HG03378 (cell line): ENCODE measurements around the gene LDB2.

Source experiments
- ATAC-seq: cut with Tn5 transposase; IDR thresholded peaks from one replicate; pipeline ENCODE4 v1.9.1; 2021; ENCODE audit warnings: mild to moderate bottlenecking, moderate library complexity; ENCODE audit not compliant: unreplicated experiment

The LDB2 gene

DNA sequence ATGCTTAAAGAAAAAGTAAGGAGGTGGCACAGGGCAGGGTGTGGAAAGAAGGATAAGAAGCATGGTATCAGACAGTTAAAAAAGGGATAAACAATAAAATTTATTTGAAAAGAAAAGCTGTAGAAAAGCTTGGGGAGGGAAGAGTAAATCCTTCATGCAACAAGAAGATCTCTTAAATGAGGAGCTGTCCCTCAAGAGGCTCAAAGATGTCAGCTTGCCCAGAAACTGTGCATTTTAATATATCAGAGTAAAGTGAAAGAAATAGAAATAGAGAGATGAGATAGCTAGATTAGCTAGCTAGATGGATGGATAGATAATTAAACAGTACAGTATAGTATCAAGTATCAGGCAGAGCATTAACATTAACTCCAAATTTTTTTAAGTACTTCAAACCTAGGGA lies 170.3 kb downstream of the LDB2 start:
- no peak for ATAC-seq

DNA sequence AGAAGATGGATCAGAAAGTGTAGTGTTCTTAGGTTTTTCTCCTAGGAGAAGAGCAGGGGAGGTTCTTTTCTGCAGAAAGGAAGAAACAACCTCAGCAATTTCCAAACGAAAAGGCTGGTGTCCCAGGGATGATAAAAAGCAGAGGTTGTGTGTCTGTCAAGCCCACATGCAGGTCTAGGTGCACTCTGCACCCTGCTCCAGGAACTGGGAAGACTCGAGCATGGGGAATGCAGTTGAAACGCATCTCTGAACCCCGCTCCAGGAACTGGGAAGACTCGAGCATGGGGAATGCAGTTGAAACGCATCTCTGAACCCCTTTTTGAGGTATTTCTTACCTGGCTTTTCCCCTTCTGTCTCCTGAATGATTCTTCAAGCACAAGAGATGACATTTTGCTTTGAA lies 171.2 kb downstream of the LDB2 start:
- ATAC-seq, result no peak

DNA sequence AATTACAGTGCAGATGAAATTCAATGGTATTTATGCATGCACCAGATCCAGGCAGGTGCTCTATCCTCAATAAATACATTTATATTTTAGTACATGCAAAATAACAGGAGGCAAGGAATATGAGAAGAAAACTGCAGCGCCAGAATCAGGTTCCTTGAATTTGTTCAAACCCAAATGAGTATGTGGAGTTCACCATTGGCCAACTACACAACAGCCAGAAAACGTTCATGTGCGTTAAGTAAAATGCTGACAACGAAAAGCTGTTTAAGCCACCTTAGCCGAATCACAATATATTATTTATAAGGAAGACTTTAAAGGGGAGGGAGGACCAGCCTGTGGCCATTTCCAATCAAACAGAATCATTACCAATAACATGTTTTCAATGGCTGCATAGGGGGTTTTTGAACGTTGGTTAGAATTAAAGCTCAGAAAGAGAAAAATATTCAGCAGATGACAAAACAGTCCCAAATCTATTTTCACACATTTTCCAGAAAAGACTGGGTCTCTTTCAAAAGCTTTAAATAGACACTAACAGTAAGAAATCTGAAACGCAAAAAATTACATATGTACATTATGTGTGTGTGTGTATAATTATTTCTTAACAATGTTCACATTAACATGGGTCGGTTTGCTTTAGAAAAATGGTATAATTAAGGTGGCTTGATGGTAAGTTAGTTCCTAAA lies 171.9 kb downstream of the LDB2 start:
- ATAC-seq, result no peak

DNA sequence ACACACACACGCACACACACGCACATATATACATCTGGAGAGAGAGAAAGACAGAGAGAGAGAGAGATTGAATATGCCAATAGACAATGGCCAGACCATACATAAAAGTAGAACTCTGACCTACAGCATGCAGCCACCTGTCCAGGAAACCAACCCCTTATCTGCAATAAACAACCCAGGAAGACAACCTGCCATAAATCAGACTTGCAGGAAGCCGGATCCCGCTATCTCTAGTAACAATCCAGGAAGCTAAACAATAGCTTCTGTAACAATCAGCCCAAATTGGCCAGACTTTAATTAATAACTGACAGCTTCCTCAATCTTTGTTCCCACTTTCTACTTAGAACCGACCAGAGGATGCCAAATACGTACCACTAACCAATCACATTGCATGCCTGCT lies 173.2 kb downstream of the LDB2 start:
- ATAC-seq, result no peak

DNA sequence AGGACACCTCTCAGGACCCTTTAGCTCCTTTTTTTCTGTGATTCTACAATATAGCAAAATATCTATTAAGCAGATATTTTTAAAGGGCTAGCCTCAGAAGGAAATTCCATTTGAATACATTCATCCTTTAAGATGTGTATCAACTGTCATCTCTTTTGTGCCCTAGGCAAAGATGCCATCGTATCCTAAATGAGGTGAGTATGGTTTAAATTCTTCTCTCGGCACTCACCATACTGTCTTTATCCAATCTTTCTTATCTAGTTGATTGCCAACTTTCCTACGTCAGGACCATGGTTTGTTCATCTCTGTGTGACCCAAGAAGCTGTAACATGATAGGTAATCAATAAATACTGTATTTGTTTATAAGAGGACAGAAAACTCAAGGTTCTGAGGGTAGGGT lies 176.0 kb downstream of the LDB2 start:
- no peak for ATAC-seq

DNA sequence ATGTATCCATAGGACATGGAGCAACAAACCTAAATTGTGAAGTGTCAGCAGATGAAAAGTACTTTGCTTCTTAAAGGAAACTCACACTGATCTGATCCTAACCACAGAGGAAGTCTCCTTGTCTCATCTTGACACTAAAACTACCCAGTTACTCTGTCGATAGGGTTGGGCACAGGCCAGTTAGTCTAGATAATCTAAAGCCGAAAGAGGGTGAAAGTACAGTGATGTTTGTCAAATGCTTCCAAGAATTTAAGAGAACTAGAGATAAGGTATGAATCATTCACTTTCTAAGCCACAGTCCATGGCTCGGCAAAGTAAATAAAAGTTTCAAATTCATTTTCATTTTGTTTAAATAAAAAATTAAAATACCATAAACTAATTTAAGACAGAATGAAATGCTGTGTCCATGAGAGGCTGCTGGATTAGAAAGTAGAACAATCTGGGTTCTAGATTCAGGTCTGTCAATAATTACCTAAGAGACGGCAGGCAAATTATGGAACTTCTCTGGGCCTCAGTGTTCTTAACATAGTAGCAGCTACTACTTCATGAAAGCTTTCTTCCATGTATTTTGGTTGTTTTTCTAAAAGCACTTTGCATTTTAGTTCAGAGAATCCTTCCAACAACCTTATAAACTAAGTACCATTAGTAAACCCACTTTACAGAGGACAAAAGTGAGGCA lies 176.7 kb downstream of the LDB2 start:
- no peak for ATAC-seq

DNA sequence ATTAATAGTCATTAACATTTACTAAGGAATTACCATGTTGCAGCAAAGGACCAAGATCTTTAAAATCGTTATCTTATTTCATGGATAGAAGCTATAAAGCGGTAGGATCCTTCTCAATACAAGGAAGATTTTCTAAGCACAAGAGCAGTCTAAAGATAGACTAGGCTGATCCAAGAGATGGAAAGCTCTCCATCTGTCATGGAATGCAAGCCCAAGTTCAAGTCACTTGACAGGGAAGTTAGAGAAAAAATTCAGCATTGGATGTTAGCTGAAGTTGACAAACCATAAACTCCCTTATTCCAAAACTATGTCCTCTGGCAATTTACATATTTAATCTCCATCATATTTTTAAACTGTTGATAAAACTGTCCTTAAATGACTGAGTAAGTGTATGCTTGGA lies 177.7 kb downstream of the LDB2 start:
- no peak for ATAC-seq

DNA sequence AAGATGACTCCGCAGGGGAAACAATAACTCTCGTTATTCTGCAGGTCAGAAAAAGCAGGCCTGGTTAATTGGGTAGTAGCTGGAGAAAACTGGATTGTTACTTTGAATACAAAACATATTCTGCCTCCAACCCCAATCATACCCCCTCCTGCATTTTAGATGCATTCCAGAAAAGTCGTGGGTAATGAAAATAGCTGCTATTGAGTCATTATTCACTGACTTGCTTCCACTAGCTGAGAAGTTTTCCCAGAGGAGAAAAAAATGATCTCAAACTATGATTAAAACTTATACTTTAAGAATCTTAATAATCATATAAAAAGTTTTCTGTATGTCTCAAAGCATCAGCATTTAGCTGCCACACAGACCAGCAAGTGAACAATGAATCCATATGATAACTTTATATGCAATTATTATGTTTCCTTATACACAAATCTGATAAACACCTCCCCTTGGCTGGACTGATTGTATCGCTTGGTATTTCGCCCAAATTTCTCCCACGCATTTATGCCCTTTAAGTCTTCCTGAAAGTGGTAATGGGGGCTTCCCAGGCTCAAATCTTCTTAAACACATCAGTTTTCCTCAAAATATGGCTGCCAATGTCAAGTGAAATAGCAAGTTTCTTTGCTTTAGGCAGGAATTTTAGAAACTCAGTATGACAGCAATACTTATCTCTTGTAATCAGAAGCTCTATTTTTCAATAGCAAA lies 181.0 kb downstream of the LDB2 start:
- no peak for ATAC-seq

DNA sequence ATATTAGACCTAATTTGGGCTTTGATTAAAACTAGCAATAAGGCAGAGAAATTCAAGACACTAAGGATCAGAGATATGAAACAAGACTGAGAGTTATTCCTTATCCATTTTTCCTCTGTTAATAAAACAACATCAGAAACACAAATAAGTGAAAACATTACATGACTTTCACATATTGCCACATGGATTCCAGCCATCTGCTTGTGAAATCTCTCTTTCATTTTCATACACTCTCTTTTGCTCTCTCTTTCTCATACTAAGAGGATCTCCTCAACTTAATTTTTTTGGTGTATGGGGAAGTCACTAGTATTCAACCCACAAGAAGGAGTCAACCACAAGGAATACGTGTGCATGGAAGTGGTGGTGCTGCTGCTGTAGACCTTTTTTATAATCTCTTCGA lies 183.0 kb downstream of the LDB2 start:
- ATAC-seq, result no peak

DNA sequence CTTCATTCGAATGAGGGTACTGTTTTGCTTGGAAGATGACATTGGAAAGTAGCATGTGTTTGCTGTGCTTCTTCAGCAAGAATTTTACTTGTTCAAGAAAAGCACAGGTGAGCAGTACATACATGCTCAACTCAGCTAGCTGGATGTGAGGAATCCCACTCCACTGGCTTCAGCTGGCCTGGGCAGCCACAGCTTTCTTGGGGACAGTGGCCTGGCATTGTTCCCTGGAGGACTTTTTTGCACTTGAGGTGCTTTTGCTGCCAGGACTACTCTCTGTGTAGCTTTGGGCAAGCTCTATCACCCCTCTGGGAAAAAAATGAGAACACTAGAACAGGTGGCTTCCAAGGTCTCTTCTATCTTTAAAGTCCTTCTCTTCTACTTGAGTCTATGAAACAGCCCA lies 184.3 kb downstream of the LDB2 start:
- ATAC-seq, result no peak

DNA sequence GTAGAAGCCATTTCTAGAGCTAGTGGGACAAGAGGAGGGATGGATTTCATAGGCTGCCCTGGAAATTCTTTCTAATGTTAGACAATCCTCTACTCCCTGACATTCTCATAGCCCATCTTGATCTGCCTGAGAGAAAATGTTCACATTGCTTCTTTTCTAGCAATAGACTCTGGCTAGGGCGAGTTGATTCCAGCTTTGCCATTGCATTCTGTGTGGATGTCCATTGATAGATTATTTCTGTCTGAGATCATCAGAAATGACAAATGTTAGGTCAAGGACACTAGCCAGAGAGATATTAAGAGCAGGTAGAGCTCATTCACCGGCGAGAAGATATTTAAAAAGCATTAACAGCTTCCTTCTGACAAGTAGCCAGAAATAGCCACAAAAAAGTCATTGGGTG lies 184.7 kb downstream of the LDB2 start:
- ATAC-seq, result no peak

DNA sequence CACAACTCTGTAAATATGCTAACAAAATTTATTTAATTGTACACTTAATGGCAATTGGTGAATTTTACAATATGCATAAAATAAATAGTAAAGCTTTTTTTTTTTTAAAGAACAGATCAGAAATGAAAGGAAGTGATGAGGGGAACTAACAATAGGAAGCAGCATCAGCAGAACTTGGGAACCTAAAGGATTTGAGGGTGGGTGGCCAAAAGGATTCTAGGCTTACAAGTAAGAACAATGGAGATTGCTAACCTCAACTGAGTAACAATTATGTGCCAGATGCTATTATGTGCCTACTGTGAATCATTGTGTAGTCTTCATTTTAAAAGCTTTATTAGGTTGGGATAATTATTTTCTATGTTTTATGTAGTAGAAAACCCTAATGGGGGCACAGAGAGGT lies 185.2 kb downstream of the LDB2 start:
- ATAC-seq, result no peak

DNA sequence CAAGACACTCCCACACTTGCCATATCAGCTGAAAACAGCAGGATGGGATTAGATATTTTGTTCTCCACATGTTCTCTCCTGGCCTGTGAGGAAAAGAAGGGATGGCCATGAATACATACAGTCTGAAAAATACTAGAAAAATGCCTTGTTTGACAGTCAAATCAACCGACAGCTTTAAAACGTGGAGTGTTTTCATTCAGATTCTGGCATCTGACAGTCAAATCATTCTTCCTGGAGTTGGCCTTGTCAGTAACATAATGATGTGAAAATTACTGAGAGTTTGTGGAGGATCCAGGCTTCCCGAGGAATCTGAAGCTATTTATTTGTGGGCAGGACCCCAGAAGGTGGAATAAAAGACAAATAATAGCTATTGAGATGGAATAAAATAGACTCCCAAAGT lies 188.2 kb downstream of the LDB2 start:
- ATAC-seq, result no peak

DNA sequence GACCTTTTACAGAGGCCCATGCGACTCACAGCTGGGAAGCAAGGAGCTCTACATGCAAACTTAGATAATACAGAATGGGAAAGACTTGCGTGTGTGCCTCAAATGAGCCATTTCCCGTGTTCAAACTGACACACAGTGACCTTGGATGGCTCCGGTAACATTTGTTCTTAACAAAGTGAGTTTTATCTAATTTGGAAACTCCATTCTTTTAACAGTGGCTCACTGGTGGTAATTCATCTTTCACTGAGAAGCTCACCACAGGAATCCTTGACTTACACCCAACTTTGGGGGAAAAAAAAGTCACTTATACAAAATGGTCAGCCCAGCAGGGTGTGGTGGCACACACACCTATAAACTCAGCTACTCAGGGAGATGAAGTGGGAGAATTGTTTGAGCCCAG lies 190.6 kb downstream of the LDB2 start:
- no peak for ATAC-seq

DNA sequence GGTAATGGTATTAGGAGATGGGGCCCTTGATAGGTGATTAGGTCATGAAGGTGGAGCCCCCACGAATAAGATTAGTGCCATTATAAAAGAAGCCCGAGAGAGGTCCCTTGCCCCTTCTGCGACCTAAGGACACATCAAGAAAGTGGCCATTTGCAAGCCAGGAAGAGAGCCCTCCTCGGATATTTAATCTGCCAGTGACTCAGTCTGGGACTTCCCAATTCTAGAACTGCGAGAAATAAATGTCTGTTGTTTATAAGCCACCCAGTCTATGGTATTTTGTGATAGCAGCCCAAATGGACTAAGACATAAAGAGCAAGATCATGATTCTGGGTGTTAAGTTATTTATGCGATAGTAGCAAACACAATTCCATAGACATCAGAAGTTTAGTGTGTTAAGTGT lies 192.2 kb downstream of the LDB2 start:
- no peak for ATAC-seq

DNA sequence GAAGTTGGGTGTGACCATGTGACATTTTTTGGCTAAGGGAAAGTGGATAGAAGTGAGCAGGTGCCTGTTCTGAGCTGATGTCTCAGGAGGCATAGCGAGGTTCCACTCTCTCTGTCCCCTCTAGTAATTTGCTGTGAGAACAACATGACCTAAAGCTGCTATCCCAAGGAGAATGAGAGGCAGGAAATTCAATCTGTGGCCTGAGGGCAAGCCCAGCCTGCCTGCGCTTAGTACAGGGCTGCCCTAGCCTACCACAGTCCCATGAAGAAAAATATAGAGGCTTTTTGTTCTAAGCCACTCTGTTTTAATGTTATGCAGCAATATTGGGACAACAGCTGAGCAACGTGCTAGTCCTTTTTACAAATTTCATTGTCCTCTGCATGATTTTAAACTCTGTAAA lies 193.1 kb downstream of the LDB2 start:
- ATAC-seq, result no peak

DNA sequence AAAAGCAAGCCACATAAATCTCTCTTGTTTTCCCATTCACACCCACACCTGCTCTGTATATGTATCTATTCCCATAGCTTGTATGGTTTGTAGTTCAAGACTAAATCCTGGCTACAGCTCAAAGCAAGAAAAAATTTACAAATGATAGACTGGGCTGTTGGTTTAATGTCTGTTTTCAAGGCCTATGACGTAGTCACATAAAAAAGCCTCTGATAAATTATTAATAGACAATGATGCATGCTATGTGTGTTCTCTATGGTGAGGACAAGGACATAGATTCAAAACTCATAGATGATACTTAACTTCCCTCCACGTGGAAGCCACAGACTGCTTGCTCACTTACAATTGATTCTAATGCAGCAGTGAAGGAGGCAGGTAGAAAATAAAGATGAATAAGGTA lies 194.0 kb downstream of the LDB2 start:
- no peak for ATAC-seq

DNA sequence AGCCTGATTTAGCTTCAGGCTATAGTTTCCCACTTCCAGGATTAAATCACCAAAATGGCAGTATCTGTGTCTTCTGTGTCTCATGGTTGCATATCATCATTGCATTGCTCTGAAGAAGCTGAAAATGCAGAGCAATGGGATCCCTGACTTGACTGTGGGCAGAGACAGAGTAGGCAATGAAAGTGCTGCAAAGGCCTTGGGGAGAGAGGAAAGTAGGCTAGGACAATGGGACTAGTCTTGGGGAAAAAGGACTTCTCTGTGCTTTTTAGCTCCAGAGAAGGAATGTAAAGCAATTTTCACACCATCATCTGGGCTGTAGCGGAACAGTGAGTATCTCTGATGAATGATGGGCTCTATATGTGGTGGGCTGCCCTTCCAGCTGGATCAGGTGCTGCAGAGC lies 202.5 kb downstream of the LDB2 start:
- ATAC-seq, result no peak

DNA sequence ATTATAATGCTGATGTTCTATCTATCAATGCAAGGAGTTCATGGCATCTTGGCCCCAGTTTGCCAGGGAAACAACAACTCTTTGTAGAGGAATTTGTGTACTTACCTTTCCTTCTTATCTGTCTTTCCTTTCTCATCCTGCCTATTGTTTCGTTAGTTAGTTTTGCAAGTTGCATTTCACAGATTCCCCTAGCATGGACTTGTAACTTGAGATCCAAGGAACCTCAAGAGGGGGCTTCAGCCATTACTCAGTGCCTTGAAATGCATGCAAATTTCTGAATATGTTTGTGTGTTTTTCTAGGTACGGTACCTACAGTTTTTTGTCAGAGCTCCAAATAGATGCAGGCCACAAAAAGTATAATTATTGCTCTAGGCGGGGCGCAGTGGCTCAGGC lies 203.6 kb downstream of the LDB2 start:
- no peak for ATAC-seq

DNA sequence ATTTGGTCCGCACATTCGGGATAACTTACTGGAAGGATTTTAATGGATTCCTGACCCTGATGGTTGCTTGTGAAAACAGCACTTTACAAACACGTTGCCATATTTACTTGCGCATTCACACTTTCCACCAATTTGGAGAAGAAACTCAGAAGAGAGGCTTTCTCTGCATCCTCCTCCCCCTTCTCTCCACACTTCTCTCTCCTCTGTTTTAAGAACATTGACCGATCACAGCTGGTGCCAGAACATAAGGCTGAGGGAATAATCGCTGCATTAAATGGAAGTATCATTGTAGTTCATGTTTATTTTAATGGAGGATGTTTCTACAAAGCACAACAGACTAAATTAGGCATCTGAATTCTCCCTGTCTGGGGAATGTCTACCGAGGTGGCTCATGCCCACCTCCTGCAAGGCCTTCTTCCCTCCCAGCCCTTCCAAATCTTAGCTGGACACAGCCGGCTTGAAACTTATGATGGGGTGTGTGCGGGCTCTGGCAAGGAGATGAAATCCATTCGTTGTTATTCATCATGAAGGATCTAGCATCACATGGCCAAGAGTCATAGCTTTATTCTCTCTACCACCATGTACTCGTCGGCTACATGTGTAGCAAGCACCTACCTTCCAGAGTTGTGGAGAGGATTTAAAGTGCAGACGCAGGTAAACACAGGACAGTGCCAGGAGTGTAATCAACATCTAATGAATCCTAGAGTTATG lies 204.1 kb downstream of the LDB2 start:
- ATAC-seq, result no peak

DNA sequence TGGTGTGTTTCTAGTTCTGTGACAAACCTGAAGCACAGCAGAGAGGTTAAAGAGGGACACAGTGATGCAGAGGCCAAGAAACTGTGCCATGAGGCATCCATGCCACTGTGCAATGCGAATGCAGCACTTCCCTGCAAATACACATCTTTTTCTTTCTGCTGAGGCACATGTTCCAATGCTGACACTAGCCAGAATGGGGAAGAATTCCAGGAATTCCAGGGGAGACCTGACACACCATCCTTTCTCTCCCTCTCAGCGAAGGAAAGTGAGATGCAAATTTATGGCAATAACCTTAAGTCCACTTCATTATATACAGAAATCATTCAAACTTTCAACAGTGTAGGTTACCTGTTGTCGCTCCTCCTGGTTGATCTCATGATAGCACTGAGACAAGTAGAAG lies 204.8 kb downstream of the LDB2 start:
- ATAC-seq, result no peak
